Keratinocyte (primary cell): ENCODE measurements around the gene RELT.

Experiments
- EZH2 ChIP-seq: IDR thresholded peaks from one replicate; pipeline ENCODE4 v1.6.1; 2012; ENCODE audit warnings: inconsistent platforms, mild to moderate bottlenecking, low read length, moderate library complexity
- TF ChIP-seq, protein P1 (sequence below), 3 experiments: IDR thresholded peaks in 1 of 3; conservative IDR thresholded peaks in 1 of 3; optimal IDR thresholded peaks in 1 of 3; 2 replicates in 2 of 3; 3 replicates in 1 of 3; pipeline versions ENCODE3 to v1.5.1; 2011; ENCODE audit warnings: low read length in 3 of 3, mild to moderate bottlenecking in 3 of 3, moderate library complexity in 2 of 3, control low read depth in 1 of 3, inconsistent platforms in 1 of 3; ENCODE audit not compliant: insufficient read depth in 2 of 3; ENCODE audit errors: extremely low read depth in 1 of 3

DNA sequence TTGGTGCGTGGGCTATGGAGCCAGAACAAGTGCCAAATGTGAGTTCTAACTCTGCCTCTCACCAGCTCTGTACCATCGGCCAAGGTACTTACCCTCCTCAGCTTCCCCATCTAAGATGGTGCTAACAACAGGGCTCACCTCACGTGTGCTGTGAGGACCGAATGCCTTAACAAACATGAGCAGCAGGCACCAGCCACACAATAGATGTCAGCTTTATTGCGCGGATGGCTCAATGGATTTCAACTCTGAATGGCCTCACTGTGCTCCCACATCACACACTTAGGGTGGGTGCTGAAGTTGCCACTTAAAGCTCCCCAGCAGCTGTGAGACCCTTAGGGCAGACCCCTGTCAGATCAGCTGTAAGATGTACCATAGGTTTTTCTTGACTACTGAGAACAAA is 24.1 kb downstream of the RELT start:
- TF ChIP-seq, protein P1, sequence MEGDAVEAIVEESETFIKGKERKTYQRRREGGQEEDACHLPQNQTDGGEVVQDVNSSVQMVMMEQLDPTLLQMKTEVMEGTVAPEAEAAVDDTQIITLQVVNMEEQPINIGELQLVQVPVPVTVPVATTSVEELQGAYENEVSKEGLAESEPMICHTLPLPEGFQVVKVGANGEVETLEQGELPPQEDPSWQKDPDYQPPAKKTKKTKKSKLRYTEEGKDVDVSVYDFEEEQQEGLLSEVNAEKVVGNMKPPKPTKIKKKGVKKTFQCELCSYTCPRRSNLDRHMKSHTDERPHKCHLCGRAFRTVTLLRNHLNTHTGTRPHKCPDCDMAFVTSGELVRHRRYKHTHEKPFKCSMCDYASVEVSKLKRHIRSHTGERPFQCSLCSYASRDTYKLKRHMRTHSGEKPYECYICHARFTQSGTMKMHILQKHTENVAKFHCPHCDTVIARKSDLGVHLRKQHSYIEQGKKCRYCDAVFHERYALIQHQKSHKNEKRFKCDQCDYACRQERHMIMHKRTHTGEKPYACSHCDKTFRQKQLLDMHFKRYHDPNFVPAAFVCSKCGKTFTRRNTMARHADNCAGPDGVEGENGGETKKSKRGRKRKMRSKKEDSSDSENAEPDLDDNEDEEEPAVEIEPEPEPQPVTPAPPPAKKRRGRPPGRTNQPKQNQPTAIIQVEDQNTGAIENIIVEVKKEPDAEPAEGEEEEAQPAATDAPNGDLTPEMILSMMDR (optimal IDR thresholded peaks at IDR 0.05 in 1 of 3, IDR thresholded peaks at IDR 0.05 in 1 of 3, conservative IDR thresholded peaks at IDR 0.05 in 1 of 3; ENCODE audit: extremely low read depth in 1 of 3, insufficient read depth in 2 of 3, low read length in 3 of 3), result no peak
- TF ChIP-seq EZH2, result no peak
